ENCODE results near the gene GTPBP4. TPM values are rescaled to one million over a fixed set of nuclear protein-coding genes. Genes with fewer than 3 reads are reported as not detected.

Gene GTPBP4
- total and polyA plus RNA-seq, 2 of the 13 experiments (the other 11 are each of a cell fraction or from before 2014, with no cell fraction given), result 24.1 to 85.5 TPM

DNA sequence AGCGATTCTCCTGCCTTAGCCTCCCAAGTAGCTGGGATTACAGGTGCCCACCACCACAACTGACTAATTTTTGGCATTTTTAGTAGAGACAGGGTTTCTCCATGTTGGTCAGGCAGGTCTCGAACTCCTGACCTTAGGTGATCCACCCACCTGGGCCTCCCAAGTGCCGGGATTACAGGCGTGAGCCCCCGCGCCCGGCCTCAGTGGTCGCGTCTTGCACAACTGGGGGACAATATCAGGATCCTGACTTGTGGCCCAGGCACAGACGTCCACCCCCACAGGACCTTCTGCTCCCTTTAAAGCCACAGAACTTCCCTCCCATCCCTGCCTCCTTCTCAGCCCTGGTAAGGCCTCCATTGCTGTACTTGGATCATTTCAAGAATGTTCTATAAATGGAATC is 39.9 kb upstream of the GTPBP4 start:
- Histone ChIP-seq H3K4me2 (ENCODE audit: low read depth, low read length) (no peak overlapping the region), H3K27ac (ENCODE audit: extremely low read length, insufficient read depth, low read length) (no peak overlapping the region), H3K9ac (ENCODE audit: insufficient read depth, low read depth, low read length) (no peak overlapping the region), H3K9me3 (ENCODE audit: low read length) (no peaks in the 10 kb centered on the region), H4K20me1 (ENCODE audit: insufficient read depth, low read length) (no peaks in the 10 kb centered on the region), H3K4me1 (ENCODE audit: insufficient read depth, low read length) (peaks cover 25% of the 10 kb centered on the region), H3K27me3 (ENCODE audit: control insufficient read depth in 1 of 2, insufficient read depth in 2 of 2, low read length in 2 of 2) (peaks cover 3 to 51% of the 10 kb centered on the region in 2 experiments), H3K4me3 (replicated peaks in 1 of 3; ENCODE audit: insufficient read depth in 1 of 3, low read depth in 2 of 3, low read length in 3 of 3) (no peak overlapping the region), H3K79me2 (ENCODE audit: insufficient read depth, low read length) (no peaks in the 10 kb centered on the region), H3K36me3 (replicated peaks in 1 of 2; ENCODE audit: control insufficient read depth in 1 of 2, insufficient read depth in 2 of 2, low read length in 2 of 2) (no peaks in the 10 kb centered on the region), H2AFZ (ENCODE audit: low read length) (no peak overlapping the region)
- no peak for FAIRE-seq
- BruUV-seq (replicated peaks), result no TSS peak
- intact Hi-C loops (cut with micrococcal nuclease; ENCODE audit: unreplicated experiment), result no loop called here
- no peak for DNase-seq (ENCODE audit: low spot score)
- ATAC-seq, result no peak
- CTCF ChIA-PET (ENCODE audit: low intra/inter-chr PET ratio, low total read pairs), result no interaction called here
- WGBS (ENCODE audit: low lambda C conversion rate), result 72% methylated on average over 4 of the region's 10 CpGs
- in situ Hi-C loops (cut with HindIII; ENCODE audit: extremely low pct_ligation_motif_present, low pct_unique_long_range_greater_than_20kb), result no loop called here
- POLR2A ChIA-PET, result no interaction called here
- TF ChIP-seq MED1 (CRISPR knock-in tag; IDR thresholded peaks at IDR 0.05), result no peak
- no peak for TF ChIP-seq EED (CRISPR knock-in tag; IDR thresholded peaks at IDR 0.05)
- TF ChIP-seq, protein P1, sequence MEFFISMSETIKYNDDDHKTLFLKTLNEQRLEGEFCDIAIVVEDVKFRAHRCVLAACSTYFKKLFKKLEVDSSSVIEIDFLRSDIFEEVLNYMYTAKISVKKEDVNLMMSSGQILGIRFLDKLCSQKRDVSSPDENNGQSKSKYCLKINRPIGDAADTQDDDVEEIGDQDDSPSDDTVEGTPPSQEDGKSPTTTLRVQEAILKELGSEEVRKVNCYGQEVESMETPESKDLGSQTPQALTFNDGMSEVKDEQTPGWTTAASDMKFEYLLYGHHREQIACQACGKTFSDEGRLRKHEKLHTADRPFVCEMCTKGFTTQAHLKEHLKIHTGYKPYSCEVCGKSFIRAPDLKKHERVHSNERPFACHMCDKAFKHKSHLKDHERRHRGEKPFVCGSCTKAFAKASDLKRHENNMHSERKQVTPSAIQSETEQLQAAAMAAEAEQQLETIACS (CRISPR knock-in tag; IDR thresholded peaks at IDR 0.05), result no peak
- TF ChIP-seq, protein P2, sequence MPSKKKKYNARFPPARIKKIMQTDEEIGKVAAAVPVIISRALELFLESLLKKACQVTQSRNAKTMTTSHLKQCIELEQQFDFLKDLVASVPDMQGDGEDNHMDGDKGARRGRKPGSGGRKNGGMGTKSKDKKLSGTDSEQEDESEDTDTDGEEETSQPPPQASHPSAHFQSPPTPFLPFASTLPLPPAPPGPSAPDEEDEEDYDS (CRISPR knock-in tag; IDR thresholded peaks at IDR 0.05), result no peak
- no peak for TF ChIP-seq ZFX (CRISPR knock-in tag; IDR thresholded peaks at IDR 0.05; ENCODE audit: low read depth)
- TF ChIP-seq ZFP1 (CRISPR knock-in tag; IDR thresholded peaks at IDR 0.05), result no peak
- TF ChIP-seq, protein P3, sequence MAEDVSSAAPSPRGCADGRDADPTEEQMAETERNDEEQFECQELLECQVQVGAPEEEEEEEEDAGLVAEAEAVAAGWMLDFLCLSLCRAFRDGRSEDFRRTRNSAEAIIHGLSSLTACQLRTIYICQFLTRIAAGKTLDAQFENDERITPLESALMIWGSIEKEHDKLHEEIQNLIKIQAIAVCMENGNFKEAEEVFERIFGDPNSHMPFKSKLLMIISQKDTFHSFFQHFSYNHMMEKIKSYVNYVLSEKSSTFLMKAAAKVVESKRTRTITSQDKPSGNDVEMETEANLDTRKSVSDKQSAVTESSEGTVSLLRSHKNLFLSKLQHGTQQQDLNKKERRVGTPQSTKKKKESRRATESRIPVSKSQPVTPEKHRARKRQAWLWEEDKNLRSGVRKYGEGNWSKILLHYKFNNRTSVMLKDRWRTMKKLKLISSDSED (CRISPR knock-in tag; IDR thresholded peaks at IDR 0.05), result no peak
- TF ChIP-seq AHR (CRISPR knock-in tag; IDR thresholded peaks at IDR 0.05), result no peak
- TF ChIP-seq, protein P4, sequence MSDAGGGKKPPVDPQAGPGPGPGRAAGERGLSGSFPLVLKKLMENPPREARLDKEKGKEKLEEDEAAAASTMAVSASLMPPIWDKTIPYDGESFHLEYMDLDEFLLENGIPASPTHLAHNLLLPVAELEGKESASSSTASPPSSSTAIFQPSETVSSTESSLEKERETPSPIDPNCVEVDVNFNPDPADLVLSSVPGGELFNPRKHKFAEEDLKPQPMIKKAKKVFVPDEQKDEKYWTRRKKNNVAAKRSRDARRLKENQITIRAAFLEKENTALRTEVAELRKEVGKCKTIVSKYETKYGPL (CRISPR knock-in tag; IDR thresholded peaks at IDR 0.05), result no peak
- TF ChIP-seq, protein P5, sequence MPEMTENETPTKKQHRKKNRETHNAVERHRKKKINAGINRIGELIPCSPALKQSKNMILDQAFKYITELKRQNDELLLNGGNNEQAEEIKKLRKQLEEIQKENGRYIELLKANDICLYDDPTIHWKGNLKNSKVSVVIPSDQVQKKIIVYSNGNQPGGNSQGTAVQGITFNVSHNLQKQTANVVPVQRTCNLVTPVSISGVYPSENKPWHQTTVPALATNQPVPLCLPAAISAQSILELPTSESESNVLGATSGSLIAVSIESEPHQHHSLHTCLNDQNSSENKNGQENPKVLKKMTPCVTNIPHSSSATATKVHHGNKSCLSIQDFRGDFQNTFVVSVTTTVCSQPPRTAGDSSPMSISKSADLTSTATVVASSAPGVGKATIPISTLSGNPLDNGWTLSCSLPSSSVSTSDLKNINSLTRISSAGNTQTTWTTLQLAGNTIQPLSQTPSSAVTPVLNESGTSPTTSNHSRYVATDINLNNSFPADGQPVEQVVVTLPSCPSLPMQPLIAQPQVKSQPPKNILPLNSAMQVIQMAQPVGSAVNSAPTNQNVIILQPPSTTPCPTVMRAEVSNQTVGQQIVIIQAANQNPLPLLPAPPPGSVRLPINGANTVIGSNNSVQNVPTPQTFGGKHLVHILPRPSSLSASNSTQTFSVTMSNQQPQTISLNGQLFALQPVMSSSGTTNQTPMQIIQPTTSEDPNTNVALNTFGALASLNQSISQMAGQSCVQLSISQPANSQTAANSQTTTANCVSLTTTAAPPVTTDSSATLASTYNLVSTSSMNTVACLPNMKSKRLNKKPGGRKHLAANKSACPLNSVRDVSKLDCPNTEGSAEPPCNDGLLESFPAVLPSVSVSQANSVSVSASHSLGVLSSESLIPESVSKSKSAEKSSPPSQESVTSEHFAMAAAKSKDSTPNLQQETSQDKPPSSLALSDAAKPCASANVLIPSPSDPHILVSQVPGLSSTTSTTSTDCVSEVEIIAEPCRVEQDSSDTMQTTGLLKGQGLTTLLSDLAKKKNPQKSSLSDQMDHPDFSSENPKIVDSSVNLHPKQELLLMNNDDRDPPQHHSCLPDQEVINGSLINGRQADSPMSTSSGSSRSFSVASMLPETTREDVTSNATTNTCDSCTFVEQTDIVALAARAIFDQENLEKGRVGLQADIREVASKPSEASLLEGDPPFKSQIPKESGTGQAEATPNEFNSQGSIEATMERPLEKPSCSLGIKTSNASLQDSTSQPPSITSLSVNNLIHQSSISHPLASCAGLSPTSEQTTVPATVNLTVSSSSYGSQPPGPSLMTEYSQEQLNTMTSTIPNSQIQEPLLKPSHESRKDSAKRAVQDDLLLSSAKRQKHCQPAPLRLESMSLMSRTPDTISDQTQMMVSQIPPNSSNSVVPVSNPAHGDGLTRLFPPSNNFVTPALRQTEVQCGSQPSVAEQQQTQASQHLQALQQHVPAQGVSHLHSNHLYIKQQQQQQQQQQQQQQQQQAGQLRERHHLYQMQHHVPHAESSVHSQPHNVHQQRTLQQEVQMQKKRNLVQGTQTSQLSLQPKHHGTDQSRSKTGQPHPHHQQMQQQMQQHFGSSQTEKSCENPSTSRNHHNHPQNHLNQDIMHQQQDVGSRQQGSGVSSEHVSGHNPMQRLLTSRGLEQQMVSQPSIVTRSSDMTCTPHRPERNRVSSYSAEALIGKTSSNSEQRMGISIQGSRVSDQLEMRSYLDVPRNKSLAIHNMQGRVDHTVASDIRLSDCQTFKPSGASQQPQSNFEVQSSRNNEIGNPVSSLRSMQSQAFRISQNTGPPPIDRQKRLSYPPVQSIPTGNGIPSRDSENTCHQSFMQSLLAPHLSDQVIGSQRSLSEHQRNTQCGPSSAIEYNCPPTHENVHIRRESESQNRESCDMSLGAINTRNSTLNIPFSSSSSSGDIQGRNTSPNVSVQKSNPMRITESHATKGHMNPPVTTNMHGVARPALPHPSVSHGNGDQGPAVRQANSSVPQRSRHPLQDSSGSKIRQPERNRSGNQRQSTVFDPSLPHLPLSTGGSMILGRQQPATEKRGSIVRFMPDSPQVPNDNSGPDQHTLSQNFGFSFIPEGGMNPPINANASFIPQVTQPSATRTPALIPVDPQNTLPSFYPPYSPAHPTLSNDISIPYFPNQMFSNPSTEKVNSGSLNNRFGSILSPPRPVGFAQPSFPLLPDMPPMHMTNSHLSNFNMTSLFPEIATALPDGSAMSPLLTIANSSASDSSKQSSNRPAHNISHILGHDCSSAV (CRISPR knock-in tag; IDR thresholded peaks at IDR 0.05; ENCODE audit: borderline replicate concordance), result no peak
- TF ChIP-seq TOPORS (CRISPR knock-in tag; IDR thresholded peaks at IDR 0.05), result no peak
- TF ChIP-seq, protein P6, sequence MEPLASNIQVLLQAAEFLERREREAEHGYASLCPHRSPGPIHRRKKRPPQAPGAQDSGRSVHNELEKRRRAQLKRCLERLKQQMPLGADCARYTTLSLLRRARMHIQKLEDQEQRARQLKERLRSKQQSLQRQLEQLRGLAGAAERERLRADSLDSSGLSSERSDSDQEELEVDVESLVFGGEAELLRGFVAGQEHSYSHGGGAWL (CRISPR knock-in tag; IDR thresholded peaks at IDR 0.05), result no peak

All from HepG2 (cell line).